HepG2 (cell line): ENCODE data around the gene CAMKV. TPM values are rescaled to one million over a fixed set of nuclear protein-coding genes. Genes with fewer than 3 reads are reported as not detected.

ENCODE experiments used
- AKAP8 ChIP-seq: sonication (generic); formaldehyde crosslinking; IDR thresholded peaks from 2 replicates; pipeline ENCODE4 v1.5.1; 2020; ENCODE audit warnings: mild to moderate bottlenecking, missing genetic modification reagents
- ATM ChIP-seq: fragments of 450-650 bp; IDR thresholded peaks from 2 replicates; pipeline ENCODE4 v1.7.1; 2017; ENCODE audit warnings: mild to moderate bottlenecking, borderline replicate concordance
- ELF1 ChIP-seq: sonication (generic); formaldehyde crosslinking; IDR thresholded peaks from 2 replicates; pipeline ENCODE4 v1.4.0; 2020; ENCODE audit warnings: missing genetic modification reagents
- EP300 ChIP-seq, 3 experiments: sonication (generic) in 1 of 3; formaldehyde crosslinking in 1 of 3; IDR thresholded peaks; 2 replicates each; pipeline versions ENCODE4 v1.5.1 to v1.6.1; 2011 to 2020; ENCODE audit warnings: low read depth in 2 of 3, low read length in 2 of 3, borderline replicate concordance in 1 of 3, improper control_type of control experiment in 1 of 3, mild to moderate bottlenecking in 1 of 3, missing genetic modification reagents in 1 of 3, moderate library complexity in 1 of 3
- GLI4 ChIP-seq: sonication (generic); formaldehyde crosslinking; IDR thresholded peaks from 2 replicates; pipeline ENCODE4 v1.5.1; 2020; ENCODE audit warnings: missing genetic modification reagents, mild to moderate bottlenecking, moderate library complexity, borderline replicate concordance
- HMG20B ChIP-seq: conservative IDR thresholded peaks from 2 replicates; pipeline ENCODE4 v1.6.1; 2016; ENCODE audit warnings: missing genetic modification reagents, missing compliant biosample characterization
- HNRNPLL ChIP-seq: fragments of 200-400 bp; formaldehyde crosslinking; IDR thresholded peaks from 2 replicates; pipeline ENCODE4 v1.6.1; 2017; ENCODE audit warnings: mild to moderate bottlenecking, low read depth, low read length; ENCODE audit not compliant: poor library complexity, severe bottlenecking
- NCOR1 ChIP-seq: fragments of 200-600 bp; sonication (generic); IDR thresholded peaks from 2 replicates; pipeline ENCODE4 v1.7.0; 2017; ENCODE audit warnings: antibody characterized with exemption, low read length, borderline replicate concordance
- NFYB ChIP-seq: sonication (generic); formaldehyde crosslinking; IDR thresholded peaks from 2 replicates; pipeline ENCODE4 v1.4.0; 2020; ENCODE audit warnings: missing genetic modification reagents
- PHF21A ChIP-seq: sonication (generic); formaldehyde crosslinking; IDR thresholded peaks from 2 replicates; pipeline ENCODE4 v1.5.0; 2020; ENCODE audit warnings: mild to moderate bottlenecking, missing genetic modification reagents
- SRSF9 ChIP-seq: fragments of 200-400 bp; formaldehyde crosslinking; IDR thresholded peaks from 2 replicates; pipeline ENCODE4 v1.6.1; 2018; ENCODE audit warnings: borderline replicate concordance, mild to moderate bottlenecking, low read depth, low read length; ENCODE audit not compliant: insufficient read depth, poor library complexity, severe bottlenecking
- ZNF552 ChIP-seq: sonication (generic); formaldehyde crosslinking; IDR thresholded peaks from 2 replicates; pipeline ENCODE4 v1.9.0; 2022; ENCODE audit warnings: missing genetic modification reagents, mild to moderate bottlenecking, borderline replicate concordance
- polyA plus RNA-seq, 8 experiments: library from polyadenylated mRNA; depleted of rRNA in 3 of 8; stranded (reverse) in 7 of 8; unstranded in 1 of 8; fragments of >200 nt; fragmentation: Illumina TruSeq in 4 of 8; extraction: Trizol in 4 of 8; gene quantifications; 2 replicates each; pipeline versions ENCODE4 v1.2.1 to v1.2.3, GENCODE V29; 2011 to 2016; ENCODE audit warnings: low read depth in 4 of 8, missing spikeins in 1 of 8, mixed read lengths in 1 of 8; ENCODE audit not compliant: insufficient read depth in 1 of 8
- total RNA-seq, 5 experiments: library from RNA; depleted of rRNA; stranded (reverse); fragments of >200 nt; fragmentation: Illumina TruSeq; extraction: Trizol; gene quantifications; 2 replicates each; pipeline ENCODE4 v1.2.3, GENCODE V29; 2016; ENCODE audit warnings: low read depth in 1 of 5
- TF ChIP-seq, protein P1 (sequence below): sonication (generic); formaldehyde crosslinking; IDR thresholded peaks from 2 replicates; pipeline ENCODE4 v1.4.0; 2020; ENCODE audit warnings: missing genetic modification reagents, borderline replicate concordance
- TF ChIP-seq, protein P2 (sequence below): fragments of 450-650 bp; IDR thresholded peaks from 2 replicates; pipeline ENCODE4 v1.6.1; 2016
- TF ChIP-seq, protein P3 (sequence below): sonication (generic); formaldehyde crosslinking; IDR thresholded peaks from 2 replicates; pipeline ENCODE4 v1.4.0; 2020; ENCODE audit warnings: mild to moderate bottlenecking, missing genetic modification reagents
- TF ChIP-seq, protein P4 (sequence below): IDR thresholded peaks from 2 replicates; pipeline ENCODE4 v1.6.1; 2016; ENCODE audit warnings: missing genetic modification reagents, missing compliant biosample characterization
- TF ChIP-seq, protein P5 (sequence below): IDR thresholded peaks from 2 replicates; pipeline ENCODE4 v1.4.0; 2020; ENCODE audit warnings: mild to moderate bottlenecking, missing genetic modification reagents
- TF ChIP-seq, protein P6 (sequence below): sonication (generic); formaldehyde crosslinking; IDR thresholded peaks from 2 replicates; pipeline ENCODE4 v1.4.0; 2020; ENCODE audit warnings: missing genetic modification reagents
- TF ChIP-seq, protein P7 (sequence below): sonication (generic); formaldehyde crosslinking; IDR thresholded peaks from 2 replicates; pipeline ENCODE4 v1.8.0; 2022; ENCODE audit warnings: mild to moderate bottlenecking, missing genetic modification reagents, moderate library complexity

CAMKV gene
- total and polyA plus RNA-seq, 2 of the 13 experiments (the other 11 are each of a cell fraction or from before 2014, with no cell fraction given) = 0.13 to 0.15 TPM

DNA sequence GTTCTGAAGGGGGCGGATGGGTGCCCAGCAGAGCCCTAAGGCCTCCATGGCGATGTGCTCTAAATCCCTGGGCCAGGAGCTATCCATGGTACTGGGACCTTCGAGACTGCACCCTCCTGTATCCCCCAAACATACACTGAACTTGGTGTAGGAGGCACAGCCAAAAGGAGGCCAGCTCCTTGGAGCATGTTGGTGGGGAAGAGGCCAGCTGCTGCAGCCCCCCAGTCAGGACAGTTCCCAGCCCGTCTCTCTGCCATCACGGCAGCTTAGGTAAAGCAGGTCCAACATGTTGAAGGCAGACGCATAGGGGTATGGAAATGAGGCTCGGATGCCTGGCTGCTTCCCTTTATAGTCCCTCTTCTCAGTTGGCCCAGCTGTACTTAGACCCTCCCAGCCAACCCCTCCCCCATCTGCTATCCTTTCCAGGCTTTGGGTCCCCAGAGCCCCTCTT lies 1.8 kb downstream of the CAMKV start (continued):
- TF ChIP-seq ZNF552 (CRISPR knock-in tag) = no peak
- TF ChIP-seq, protein P1, sequence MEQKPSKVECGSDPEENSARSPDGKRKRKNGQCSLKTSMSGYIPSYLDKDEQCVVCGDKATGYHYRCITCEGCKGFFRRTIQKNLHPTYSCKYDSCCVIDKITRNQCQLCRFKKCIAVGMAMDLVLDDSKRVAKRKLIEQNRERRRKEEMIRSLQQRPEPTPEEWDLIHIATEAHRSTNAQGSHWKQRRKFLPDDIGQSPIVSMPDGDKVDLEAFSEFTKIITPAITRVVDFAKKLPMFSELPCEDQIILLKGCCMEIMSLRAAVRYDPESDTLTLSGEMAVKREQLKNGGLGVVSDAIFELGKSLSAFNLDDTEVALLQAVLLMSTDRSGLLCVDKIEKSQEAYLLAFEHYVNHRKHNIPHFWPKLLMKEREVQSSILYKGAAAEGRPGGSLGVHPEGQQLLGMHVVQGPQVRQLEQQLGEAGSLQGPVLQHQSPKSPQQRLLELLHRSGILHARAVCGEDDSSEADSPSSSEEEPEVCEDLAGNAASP (CRISPR knock-in tag) = no peak
- TF ChIP-seq, protein P2, sequence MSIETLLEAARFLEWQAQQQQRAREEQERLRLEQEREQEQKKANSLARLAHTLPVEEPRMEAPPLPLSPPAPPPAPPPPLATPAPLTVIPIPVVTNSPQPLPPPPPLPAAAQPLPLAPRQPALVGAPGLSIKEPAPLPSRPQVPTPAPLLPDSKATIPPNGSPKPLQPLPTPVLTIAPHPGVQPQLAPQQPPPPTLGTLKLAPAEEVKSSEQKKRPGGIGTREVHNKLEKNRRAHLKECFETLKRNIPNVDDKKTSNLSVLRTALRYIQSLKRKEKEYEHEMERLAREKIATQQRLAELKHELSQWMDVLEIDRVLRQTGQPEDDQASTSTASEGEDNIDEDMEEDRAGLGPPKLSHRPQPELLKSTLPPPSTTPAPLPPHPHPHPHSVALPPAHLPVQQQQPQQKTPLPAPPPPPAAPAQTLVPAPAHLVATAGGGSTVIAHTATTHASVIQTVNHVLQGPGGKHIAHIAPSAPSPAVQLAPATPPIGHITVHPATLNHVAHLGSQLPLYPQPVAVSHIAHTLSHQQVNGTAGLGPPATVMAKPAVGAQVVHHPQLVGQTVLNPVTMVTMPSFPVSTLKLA = no peak
- TF ChIP-seq, protein P3, sequence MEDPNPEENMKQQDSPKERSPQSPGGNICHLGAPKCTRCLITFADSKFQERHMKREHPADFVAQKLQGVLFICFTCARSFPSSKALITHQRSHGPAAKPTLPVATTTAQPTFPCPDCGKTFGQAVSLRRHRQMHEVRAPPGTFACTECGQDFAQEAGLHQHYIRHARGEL (CRISPR knock-in tag) = no peak
- no peak for TF ChIP-seq EP300 (IDR thresholded peaks at IDR 0.05; ENCODE audit: low read depth in 2 of 2, low read length in 2 of 2)
- no peak for TF ChIP-seq EP300 (CRISPR knock-in tag; IDR thresholded peaks at IDR 0.05; ENCODE audit: borderline replicate concordance)
- no peak for TF ChIP-seq PHF21A (CRISPR knock-in tag)
- TF ChIP-seq, protein P4, sequence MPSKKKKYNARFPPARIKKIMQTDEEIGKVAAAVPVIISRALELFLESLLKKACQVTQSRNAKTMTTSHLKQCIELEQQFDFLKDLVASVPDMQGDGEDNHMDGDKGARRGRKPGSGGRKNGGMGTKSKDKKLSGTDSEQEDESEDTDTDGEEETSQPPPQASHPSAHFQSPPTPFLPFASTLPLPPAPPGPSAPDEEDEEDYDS (CRISPR knock-in tag) = no peak
- no peak for TF ChIP-seq HNRNPLL
- no peak for TF ChIP-seq AKAP8 (CRISPR knock-in tag)
- TF ChIP-seq, protein P5, sequence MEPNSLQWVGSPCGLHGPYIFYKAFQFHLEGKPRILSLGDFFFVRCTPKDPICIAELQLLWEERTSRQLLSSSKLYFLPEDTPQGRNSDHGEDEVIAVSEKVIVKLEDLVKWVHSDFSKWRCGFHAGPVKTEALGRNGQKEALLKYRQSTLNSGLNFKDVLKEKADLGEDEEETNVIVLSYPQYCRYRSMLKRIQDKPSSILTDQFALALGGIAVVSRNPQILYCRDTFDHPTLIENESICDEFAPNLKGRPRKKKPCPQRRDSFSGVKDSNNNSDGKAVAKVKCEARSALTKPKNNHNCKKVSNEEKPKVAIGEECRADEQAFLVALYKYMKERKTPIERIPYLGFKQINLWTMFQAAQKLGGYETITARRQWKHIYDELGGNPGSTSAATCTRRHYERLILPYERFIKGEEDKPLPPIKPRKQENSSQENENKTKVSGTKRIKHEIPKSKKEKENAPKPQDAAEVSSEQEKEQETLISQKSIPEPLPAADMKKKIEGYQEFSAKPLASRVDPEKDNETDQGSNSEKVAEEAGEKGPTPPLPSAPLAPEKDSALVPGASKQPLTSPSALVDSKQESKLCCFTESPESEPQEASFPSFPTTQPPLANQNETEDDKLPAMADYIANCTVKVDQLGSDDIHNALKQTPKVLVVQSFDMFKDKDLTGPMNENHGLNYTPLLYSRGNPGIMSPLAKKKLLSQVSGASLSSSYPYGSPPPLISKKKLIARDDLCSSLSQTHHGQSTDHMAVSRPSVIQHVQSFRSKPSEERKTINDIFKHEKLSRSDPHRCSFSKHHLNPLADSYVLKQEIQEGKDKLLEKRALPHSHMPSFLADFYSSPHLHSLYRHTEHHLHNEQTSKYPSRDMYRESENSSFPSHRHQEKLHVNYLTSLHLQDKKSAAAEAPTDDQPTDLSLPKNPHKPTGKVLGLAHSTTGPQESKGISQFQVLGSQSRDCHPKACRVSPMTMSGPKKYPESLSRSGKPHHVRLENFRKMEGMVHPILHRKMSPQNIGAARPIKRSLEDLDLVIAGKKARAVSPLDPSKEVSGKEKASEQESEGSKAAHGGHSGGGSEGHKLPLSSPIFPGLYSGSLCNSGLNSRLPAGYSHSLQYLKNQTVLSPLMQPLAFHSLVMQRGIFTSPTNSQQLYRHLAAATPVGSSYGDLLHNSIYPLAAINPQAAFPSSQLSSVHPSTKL (CRISPR knock-in tag) = no peak
- TF ChIP-seq HMG20B (CRISPR knock-in tag) = no peak
- no peak for TF ChIP-seq NCOR1
- no peak for TF ChIP-seq NFYB (CRISPR knock-in tag)
- TF ChIP-seq, protein P6, sequence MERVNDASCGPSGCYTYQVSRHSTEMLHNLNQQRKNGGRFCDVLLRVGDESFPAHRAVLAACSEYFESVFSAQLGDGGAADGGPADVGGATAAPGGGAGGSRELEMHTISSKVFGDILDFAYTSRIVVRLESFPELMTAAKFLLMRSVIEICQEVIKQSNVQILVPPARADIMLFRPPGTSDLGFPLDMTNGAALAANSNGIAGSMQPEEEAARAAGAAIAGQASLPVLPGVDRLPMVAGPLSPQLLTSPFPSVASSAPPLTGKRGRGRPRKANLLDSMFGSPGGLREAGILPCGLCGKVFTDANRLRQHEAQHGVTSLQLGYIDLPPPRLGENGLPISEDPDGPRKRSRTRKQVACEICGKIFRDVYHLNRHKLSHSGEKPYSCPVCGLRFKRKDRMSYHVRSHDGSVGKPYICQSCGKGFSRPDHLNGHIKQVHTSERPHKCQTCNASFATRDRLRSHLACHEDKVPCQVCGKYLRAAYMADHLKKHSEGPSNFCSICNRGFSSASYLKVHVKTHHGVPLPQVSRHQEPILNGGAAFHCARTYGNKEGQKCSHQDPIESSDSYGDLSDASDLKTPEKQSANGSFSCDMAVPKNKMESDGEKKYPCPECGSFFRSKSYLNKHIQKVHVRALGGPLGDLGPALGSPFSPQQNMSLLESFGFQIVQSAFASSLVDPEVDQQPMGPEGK (CRISPR knock-in tag) = no peak
- no peak for TF ChIP-seq ELF1 (CRISPR knock-in tag)
- TF ChIP-seq, protein P7, sequence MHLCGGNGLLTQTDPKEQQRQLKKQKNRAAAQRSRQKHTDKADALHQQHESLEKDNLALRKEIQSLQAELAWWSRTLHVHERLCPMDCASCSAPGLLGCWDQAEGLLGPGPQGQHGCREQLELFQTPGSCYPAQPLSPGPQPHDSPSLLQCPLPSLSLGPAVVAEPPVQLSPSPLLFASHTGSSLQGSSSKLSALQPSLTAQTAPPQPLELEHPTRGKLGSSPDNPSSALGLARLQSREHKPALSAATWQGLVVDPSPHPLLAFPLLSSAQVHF (CRISPR knock-in tag) = no peak
- TF ChIP-seq ATM = no peak
- no peak for TF ChIP-seq GLI4
- no peak for TF ChIP-seq SRSF9
